Measurements from ENCODE around the gene CPXM1. TPM values are rescaled to one million over a fixed set of nuclear protein-coding genes. Genes with fewer than 3 reads are reported as not detected.

CPXM1 gene
- total and polyA plus RNA-seq, 9 of the 15 experiments (the other 6 are each of a cell fraction or from before 2014, with no cell fraction given) = 0.04 to 1.1 (median 0.37) TPM; not detected in 2

DNA sequence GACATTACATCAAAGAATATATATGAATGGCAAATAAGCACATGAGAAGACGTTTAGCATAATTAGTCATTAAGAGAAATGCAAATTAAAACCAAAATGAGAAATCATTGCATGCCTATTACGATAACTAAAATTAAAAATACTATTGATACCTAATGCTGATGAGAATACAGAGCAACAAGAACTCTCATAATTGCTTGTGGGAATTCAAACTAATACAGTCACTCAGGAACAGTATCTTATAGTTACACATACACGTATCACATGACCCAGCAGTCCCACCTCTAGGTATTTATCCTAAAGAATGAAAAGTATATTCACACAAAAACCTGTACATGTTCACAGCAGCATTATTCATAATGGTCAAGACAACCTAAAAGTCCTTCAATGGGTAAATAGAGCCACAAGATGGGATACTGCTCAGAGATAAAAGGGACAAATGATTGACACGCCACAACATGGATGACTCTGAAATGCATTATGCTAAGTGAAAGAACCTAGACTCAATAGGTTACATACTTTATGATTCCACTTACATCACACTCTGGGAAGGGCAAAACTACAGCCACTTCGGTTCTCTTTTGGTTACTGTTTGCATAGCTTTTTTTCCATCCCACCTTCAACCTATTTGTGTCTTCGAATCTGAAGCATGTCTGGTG is 16.4 kb downstream of the CPXM1 start:
- Histone ChIP-seq H3K4me3 (no peak overlapping the region), H3K9ac (ENCODE audit: insufficient read depth in 1 of 2, low read depth in 2 of 2, low read length in 2 of 2) (no peak overlapping the region), H3K4me1 (replicated peaks in 1 of 2; ENCODE audit: control insufficient read depth in 2 of 2, insufficient read depth in 2 of 2, low read length in 2 of 2) (no peaks in the 10 kb centered on the region), H3K36me3 (ENCODE audit: control insufficient read depth, insufficient read depth, low read length) (no peaks in the 10 kb centered on the region), H3K4me2 (ENCODE audit: insufficient read depth, low read length) (no peak overlapping the region), H2AFZ (ENCODE audit: low read depth, low read length) (no peak overlapping the region), H3K79me2 (ENCODE audit: control insufficient read depth, insufficient read depth, low read length) (no peaks in the 10 kb centered on the region), H3K27ac (ENCODE audit: extremely low read depth, low read depth, low read length) (no peak overlapping the region), H3K27me3 (ENCODE audit: control insufficient read depth in 2 of 2, insufficient read depth in 2 of 2, low read length in 2 of 2) (peaks cover 0 to 9% of the 10 kb centered on the region in 2 experiments; a peak in 2 of 5 replicates), H3K9me3 (replicated peaks; ENCODE audit: control insufficient read depth, insufficient read depth, low read depth, low read length) (no peaks in the 10 kb centered on the region), H4K20me1 (replicated peaks; ENCODE audit: control insufficient read depth, insufficient read depth, low read length) (no peaks in the 10 kb centered on the region), H3K9me1 (ENCODE audit: control insufficient read depth, insufficient read depth, low read length) (no peaks in the 10 kb centered on the region)
- ChIA-PET POLR2A (no interaction called here), CTCF (ENCODE audit: low intra/inter-chr PET ratio) (no interaction called here)
- DNase-seq (ENCODE audit: extremely low read depth in 1 of 4, low spot score in 3 of 4) (no peak), ATAC-seq (no peak), FAIRE-seq (no peak)
- BruUV-seq (replicated peaks) = no TSS peak
- intact Hi-C loops (cut with micrococcal nuclease) = no loop called here
- in situ Hi-C loops (cut with MboI) = no loop called here
- 3% methylated on average over 6 of the region's 6 CpGs for WGBS (ENCODE audit: insufficient coverage, low coverage, missing lambda C conversion rate)
- TF ChIP-seq, protein P1, sequence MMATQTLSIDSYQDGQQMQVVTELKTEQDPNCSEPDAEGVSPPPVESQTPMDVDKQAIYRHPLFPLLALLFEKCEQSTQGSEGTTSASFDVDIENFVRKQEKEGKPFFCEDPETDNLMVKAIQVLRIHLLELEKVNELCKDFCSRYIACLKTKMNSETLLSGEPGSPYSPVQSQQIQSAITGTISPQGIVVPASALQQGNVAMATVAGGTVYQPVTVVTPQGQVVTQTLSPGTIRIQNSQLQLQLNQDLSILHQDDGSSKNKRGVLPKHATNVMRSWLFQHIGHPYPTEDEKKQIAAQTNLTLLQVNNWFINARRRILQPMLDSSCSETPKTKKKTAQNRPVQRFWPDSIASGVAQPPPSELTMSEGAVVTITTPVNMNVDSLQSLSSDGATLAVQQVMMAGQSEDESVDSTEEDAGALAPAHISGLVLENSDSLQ (IDR thresholded peaks at IDR 0.05) = peak; percentile 89
- TF ChIP-seq TGIF2 (CRISPR knock-in tag; IDR thresholded peaks at IDR 0.05) (no peak), ELF1 (tag; IDR thresholded peaks at IDR 0.05) (no peak), CTBP1 (IDR thresholded peaks at IDR 0.05; ENCODE audit: borderline replicate concordance) (no peak), ZEB2 (IDR thresholded peaks at IDR 0.05) (no peak), JUND (IDR thresholded peaks at IDR 0.05; ENCODE audit: borderline replicate concordance, low read depth, low read length) (no peak), JUND (tag; IDR thresholded peaks at IDR 0.05; ENCODE audit: borderline replicate concordance, low read depth, low read length) (no peak), CEBPG (CRISPR knock-in tag; IDR thresholded peaks at IDR 0.05) (no peak), CEBPG (tag; conservative IDR thresholded peaks at IDR 0.05 in 1 of 2, IDR thresholded peaks at IDR 0.05 in 1 of 2) (0 out of 4 replicates have a peak, but pooled peaks of 1 of the 2 experiments have one; percentile 30), MEIS2 (IDR thresholded peaks at IDR 0.05; ENCODE audit: partially characterized antibody) (peak; percentile 17), ZNF445 (CRISPR knock-in tag; IDR thresholded peaks at IDR 0.05; ENCODE audit: low read depth) (no peak), GTF2A2 (tag; IDR thresholded peaks at IDR 0.05) (no peak), CBX2 (IDR thresholded peaks at IDR 0.05; ENCODE audit: insufficient read depth, low read length, poor library complexity, severe bottlenecking) (no peak)
- TF ChIP-seq, protein P2, sequence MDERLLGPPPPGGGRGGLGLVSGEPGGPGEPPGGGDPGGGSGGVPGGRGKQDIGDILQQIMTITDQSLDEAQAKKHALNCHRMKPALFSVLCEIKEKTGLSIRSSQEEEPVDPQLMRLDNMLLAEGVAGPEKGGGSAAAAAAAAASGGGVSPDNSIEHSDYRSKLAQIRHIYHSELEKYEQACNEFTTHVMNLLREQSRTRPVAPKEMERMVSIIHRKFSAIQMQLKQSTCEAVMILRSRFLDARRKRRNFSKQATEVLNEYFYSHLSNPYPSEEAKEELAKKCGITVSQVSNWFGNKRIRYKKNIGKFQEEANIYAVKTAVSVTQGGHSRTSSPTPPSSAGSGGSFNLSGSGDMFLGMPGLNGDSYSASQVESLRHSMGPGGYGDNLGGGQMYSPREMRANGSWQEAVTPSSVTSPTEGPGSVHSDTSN (CRISPR knock-in tag; IDR thresholded peaks at IDR 0.05; ENCODE audit: low read depth) = no peak
- TF ChIP-seq, protein P2 (tag; conservative IDR thresholded peaks at IDR 0.05; ENCODE audit: low read depth) = 0 out of 2 replicates have a peak, but pooled peaks have one; percentile 14
- TF ChIP-seq, protein P3, sequence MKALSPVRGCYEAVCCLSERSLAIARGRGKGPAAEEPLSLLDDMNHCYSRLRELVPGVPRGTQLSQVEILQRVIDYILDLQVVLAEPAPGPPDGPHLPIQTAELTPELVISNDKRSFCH (CRISPR knock-in tag; IDR thresholded peaks at IDR 0.05) = no peak
- TF ChIP-seq, protein P3 (tag; IDR thresholded peaks at IDR 0.05) = no peak
- TF ChIP-seq, protein P4, sequence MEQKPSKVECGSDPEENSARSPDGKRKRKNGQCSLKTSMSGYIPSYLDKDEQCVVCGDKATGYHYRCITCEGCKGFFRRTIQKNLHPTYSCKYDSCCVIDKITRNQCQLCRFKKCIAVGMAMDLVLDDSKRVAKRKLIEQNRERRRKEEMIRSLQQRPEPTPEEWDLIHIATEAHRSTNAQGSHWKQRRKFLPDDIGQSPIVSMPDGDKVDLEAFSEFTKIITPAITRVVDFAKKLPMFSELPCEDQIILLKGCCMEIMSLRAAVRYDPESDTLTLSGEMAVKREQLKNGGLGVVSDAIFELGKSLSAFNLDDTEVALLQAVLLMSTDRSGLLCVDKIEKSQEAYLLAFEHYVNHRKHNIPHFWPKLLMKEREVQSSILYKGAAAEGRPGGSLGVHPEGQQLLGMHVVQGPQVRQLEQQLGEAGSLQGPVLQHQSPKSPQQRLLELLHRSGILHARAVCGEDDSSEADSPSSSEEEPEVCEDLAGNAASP (IDR thresholded peaks at IDR 0.05) = no peak

Measured in K562 (cell line).